ENCODE results near the gene STX2.

GRCh38 chr12:130775953-130776856 is 62.8 kb downstream of the STX2 start:
- TF ChIP-seq USF2 (IDR thresholded peaks at IDR 0.05) (no peak), RCOR1 (IDR thresholded peaks at IDR 0.05; ENCODE audit: low read depth, low read length) (no peak), CTCF (IDR thresholded peaks at IDR 0.05) (no peak), POLR2A (IDR thresholded peaks at IDR 0.05; ENCODE audit: low read length) (no peak), NPAS2 (CRISPR knock-in tag; IDR thresholded peaks at IDR 0.05; ENCODE audit: borderline replicate concordance) (no peak), CHD4 (IDR thresholded peaks at IDR 0.05; ENCODE audit: borderline replicate concordance) (no peak), CEBPB (IDR thresholded peaks at IDR 0.05) (no peak), TFCP2L1 (CRISPR knock-in tag; IDR thresholded peaks at IDR 0.05) (no peak), REST (IDR thresholded peaks at IDR 0.05) (no peak), CHD2 (IDR thresholded peaks at IDR 0.05; ENCODE audit: low read length, partially characterized antibody) (no peak), HDAC2 (IDR thresholded peaks at IDR 0.05) (no peak), MAFK (IDR thresholded peaks at IDR 0.05; ENCODE audit: partially characterized antibody) (peak; percentile 3), RAD21 (conservative IDR thresholded peaks at IDR 0.05 in 1 of 2, IDR thresholded peaks at IDR 0.05 in 1 of 2) (no peak), MAX (IDR thresholded peaks at IDR 0.05) (no peak)

Measured in A549 (cell line).